ENCODE measurements around the gene REV3L.
A peak's percentile ranks its signal among the peaks of the same experiment; 100 is the strongest.
"Not testable (repeated sequence)": the region's sequence is repeated elsewhere in the genome, so short reads cannot be mapped to it uniquely, and the experiment has no call there.

The REV3L gene

GRCh38 chr6:111494951-111495635 is 12.1 kb upstream of the REV3L start:
- DNase-seq, result no peak

GRCh38 chr6:111492499-111492898 is 9.5 kb upstream of the REV3L start:
- DNase-seq, result no peak

GRCh38 chr6:111490067-111490466 is 7.0 kb upstream of the REV3L start:
- no peak for DNase-seq

- no peak for DNase-seq
Observed at GRCh38 chr6:111487661-111488060, 4.6 kb upstream of the REV3L start.

- peak; percentile 18 for DNase-seq
Observed at GRCh38 chr6:111486921-111487320, 3.9 kb upstream of the REV3L start.

GRCh38 chr6:111486475-111486874 is 3.5 kb upstream of the REV3L start:
- DNase-seq, result no peak

- no peak for DNase-seq
Observed at GRCh38 chr6:111485342-111485741, 2.3 kb upstream of the REV3L start.

GRCh38 chr6:111484633-111484930 is 1.6 kb upstream of the REV3L start:
- DNase-seq, result no peak

GRCh38 chr6:111483736-111484632 is 966 bp upstream of the REV3L start:
- DNase-seq, result peak; percentile 91

GRCh38 chr6:111482188-111482958 is 645 bp downstream of the REV3L start:
- peak; percentile 60 for DNase-seq

- no peak for DNase-seq
Observed at GRCh38 chr6:111481836-111482187, 1.2 kb downstream of the REV3L start.

GRCh38 chr6:111480988-111481822 is 1.8 kb downstream of the REV3L start:
- DNase-seq, result no peak

GRCh38 chr6:111478749-111479148 is 4.3 kb downstream of the REV3L start:
- DNase-seq, result no peak

- DNase-seq, result no peak
Observed at GRCh38 chr6:111478064-111478476, 4.9 kb downstream of the REV3L start.

- DNase-seq, result no peak
Observed at GRCh38 chr6:111477481-111477938, 5.5 kb downstream of the REV3L start.

GRCh38 chr6:111476061-111476460 is 7.0 kb downstream of the REV3L start:
- not testable (repeated sequence) for DNase-seq

- DNase-seq, result no peak
Observed at GRCh38 chr6:111474771-111475170, 8.2 kb downstream of the REV3L start.

GRCh38 chr6:111474106-111474505 is 8.9 kb downstream of the REV3L start:
- DNase-seq, result no peak

- no peak for DNase-seq
Observed at GRCh38 chr6:111472933-111473435, 10.0 kb downstream of the REV3L start.

GRCh38 chr6:111471958-111472357 is 11.1 kb downstream of the REV3L start:
- no peak for DNase-seq

- DNase-seq, result no peak
Observed at GRCh38 chr6:111471533-111471932, 11.5 kb downstream of the REV3L start.

- DNase-seq, result no peak
Observed at GRCh38 chr6:111470991-111471390, 12.0 kb downstream of the REV3L start.

Data from stimulated activated CD4-positive, alpha-beta T cell treated with anti-CD3 and anti-CD28 coated beads, Interleukin-15, amount 100 ng/mL, for 24 hours (primary cell).